ENCODE measurements around the gene THTPA.

- no peak for TF ChIP-seq CTCF (IDR thresholded peaks at IDR 0.05)
- TF ChIP-seq POLR2AphosphoS5 (IDR thresholded peaks at IDR 0.05): no peak
- no peak for TF ChIP-seq POLR2A (IDR thresholded peaks at IDR 0.05)
These were observed 44.7 kb downstream of the THTPA start for GRCh38 chr14:23600806-23601205.
